K562 (cell line): ENCODE data around the gene TMEM81.

Experiments used
- TAF1 ChIP-seq: IDR thresholded peaks from 2 replicates; pipeline ENCODE4 v1.6.1; 2011; ENCODE audit warnings: mild to moderate bottlenecking, low read length, moderate library complexity; ENCODE audit not compliant: insufficient read depth, control insufficient read depth, severe bottlenecking; ENCODE audit errors: extremely low read depth
- TF ChIP-seq, protein P1 (sequence below): fragments of 450-650 bp; IDR thresholded peaks from 2 replicates; pipeline ENCODE4 v1.7.1; 2018; ENCODE audit warnings: mild to moderate bottlenecking, low read depth; ENCODE audit not compliant: partially characterized antibody

DNA sequence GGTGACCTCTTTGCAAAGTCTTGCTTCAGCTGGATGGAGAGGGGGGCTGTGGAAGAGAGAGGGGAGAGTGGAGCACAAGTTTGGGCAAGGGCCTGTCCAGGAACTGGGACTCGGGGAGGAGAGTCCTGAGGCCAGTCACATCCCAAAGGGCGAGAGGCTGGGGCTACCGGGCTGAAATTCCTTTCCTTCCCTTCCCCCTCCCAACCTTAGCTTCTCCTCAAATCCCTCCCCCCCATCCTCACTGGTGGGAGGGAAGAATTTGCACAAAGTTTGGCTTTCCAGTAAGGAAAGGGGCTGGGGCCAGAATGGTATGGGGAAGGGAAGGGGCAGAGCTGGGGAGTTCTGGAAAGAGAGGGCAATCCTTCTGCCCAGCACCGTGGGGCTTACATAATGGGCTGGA, 40.4 kb downstream of the TMEM81 start:
- TF ChIP-seq, protein P1, sequence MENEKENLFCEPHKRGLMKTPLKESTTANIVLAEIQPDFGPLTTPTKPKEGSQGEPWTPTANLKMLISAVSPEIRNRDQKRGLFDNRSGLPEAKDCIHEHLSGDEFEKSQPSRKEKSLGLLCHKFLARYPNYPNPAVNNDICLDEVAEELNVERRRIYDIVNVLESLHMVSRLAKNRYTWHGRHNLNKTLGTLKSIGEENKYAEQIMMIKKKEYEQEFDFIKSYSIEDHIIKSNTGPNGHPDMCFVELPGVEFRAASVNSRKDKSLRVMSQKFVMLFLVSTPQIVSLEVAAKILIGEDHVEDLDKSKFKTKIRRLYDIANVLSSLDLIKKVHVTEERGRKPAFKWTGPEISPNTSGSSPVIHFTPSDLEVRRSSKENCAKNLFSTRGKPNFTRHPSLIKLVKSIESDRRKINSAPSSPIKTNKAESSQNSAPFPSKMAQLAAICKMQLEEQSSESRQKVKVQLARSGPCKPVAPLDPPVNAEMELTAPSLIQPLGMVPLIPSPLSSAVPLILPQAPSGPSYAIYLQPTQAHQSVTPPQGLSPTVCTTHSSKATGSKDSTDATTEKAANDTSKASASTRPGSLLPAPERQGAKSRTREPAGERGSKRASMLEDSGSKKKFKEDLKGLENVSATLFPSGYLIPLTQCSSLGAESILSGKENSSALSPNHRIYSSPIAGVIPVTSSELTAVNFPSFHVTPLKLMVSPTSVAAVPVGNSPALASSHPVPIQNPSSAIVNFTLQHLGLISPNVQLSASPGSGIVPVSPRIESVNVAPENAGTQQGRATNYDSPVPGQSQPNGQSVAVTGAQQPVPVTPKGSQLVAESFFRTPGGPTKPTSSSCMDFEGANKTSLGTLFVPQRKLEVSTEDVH = no peak
- no peak for TF ChIP-seq TAF1
